Endothelial cell of umbilical vein (primary cell): ENCODE data around the gene HOXC12.

ENCODE experiments used
- CTCF ChIP-seq, 2 donors: IDR thresholded peaks; 1 replicate in 1 of 2; 2 replicates in 1 of 2; pipeline ENCODE4 v1.5.1; 2011; ENCODE audit warnings: low read length in 2 of 2, mild to moderate bottlenecking in 2 of 2, moderate library complexity in 2 of 2, control low read depth in 1 of 2, inconsistent platforms in 1 of 2, low read depth in 1 of 2; ENCODE audit not compliant: insufficient read depth in 1 of 2; ENCODE audit errors: extremely low read depth in 1 of 2
- FOS ChIP-seq: IDR thresholded peaks from 2 replicates; pipeline ENCODE4 v1.6.1; 2011; ENCODE audit warnings: mild to moderate bottlenecking, low read length, moderate library complexity, borderline replicate concordance; ENCODE audit not compliant: insufficient read depth

GRCh38 chr12:53972152-53972702 is 17.5 kb downstream of the HOXC12 start:
- TF ChIP-seq CTCF (IDR thresholded peaks at IDR 0.05; ENCODE audit: extremely low read depth in 1 of 2, insufficient read depth in 1 of 2, low read depth in 1 of 2, low read length in 2 of 2) (no peak), FOS (no peak)
